ENCODE data around the gene MKX.
A peak's percentile ranks its signal among the peaks of the same experiment; 100 is the strongest.

Gene MKX

DNA sequence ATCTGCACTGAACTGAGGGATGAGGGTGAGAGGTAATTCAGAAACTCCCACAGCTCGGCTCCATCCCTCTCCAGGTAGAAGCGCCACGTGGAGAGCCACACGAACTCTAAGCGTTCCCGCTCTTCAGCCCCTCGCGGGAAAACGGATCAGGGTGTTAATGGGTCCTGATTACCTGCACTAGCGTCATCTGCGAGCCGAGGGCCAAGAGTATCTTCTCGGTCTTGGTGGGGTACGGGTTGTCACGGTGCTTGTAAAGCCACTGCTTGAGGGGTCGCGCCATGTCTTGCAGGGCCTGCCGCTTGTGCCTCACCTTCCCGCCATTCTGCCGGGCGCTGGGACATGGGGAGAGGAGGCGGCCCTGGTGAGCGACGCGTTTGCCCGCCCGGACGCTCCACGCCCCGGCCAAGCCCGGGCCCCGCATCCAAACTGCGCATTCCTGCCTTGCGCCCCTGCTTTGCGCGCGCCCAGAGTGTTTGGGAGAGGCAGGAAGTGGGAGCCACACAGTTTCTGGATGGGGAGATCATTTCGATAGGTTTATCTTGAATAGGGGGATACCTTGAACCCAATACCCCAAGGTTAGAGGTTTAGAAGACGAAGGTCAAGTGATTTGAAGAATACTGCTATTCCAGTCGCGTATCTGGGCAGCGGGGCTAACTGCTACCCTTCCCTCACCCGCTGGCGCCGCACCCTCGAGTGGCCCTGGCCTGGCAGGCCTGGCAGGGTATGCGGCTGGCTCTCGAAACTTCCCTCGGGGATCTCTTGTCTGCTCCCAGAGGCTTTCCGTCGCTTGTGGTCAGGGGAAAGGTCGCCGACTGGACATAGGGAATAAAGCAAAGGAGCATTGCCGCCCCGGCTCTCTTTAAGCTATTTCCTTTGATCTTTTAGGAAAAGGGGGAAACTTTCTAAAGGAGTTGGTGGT, 4.2 kb downstream of the MKX start:
- DNase-seq: no peak

DNA sequence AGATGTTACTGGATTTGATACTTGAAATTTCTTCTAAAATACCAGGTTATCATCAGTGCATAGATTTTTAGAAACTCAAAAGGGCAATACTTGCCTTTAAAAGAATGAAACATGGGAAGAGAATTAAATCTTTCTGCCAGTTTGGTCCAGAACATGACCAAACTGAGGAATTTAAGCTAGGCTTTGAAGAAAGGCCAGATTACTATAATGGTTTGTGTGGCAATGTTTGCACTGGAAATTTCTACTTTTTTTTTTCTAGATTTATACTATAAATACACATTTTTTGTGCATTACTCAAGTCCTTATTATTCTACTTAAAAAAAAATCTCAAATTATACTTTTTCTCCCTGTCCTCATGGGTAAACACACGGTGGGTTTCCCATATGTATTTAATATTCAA, 9.2 kb downstream of the MKX start:
- no peak for DNase-seq

DNA sequence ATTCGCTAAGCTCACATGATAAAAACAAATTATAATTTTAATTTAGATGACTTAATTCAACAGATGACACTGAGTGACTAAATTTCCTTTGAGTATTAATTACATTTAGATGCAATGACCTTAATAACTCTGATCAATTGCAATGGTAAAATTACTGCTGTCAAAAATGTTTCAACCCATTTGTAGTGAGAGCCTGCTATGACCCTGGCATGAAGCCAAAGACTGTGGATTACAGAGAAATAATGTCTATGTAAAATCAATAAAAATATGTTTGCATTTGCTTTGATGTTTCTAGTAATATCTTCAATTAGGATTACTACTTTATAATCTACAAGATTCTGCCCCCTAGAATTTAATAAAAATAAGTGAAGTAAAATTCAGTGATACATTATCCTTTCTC, 15.6 kb downstream of the MKX start:
- no peak for DNase-seq

DNA sequence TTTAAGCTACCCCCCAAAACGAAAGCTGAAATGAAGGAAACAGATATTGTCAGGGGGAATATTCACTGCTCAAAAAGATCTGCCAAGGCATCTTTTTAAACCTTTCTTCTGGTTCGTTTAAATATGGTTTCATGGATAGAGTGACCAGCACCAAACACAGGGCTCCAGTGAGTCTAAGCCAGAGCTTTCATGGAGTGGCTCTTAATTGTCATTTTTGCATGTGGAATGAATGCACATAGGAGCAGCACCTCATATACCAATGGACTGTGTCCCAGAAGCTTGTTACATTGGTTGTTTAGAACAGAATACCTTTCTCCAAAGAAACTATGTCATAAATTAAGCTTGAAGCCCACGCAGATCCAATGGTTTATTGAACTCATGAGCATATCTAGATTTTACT, 17.3 kb downstream of the MKX start:
- DNase-seq: no peak

DNA sequence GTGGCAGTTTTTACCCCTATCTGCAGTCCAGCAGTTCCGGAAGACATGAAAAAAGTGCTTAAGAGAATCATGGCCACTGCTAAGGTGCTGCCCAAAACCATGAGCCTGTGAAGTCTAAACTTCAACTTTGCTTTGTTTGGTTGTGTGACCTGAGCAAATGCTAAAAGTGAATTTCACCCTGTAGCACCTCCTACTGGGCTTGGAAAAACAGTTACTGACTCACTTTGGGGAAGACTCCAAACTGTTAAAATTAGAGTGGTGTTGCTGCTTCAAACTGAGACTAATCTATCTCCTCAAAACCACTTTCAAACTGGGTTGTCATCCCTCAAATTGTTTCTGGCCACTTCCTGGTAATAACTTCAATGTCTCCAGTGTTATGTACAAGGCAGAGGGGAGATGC, 21.3 kb downstream of the MKX start:
- peak; percentile 8 for DNase-seq

DNA sequence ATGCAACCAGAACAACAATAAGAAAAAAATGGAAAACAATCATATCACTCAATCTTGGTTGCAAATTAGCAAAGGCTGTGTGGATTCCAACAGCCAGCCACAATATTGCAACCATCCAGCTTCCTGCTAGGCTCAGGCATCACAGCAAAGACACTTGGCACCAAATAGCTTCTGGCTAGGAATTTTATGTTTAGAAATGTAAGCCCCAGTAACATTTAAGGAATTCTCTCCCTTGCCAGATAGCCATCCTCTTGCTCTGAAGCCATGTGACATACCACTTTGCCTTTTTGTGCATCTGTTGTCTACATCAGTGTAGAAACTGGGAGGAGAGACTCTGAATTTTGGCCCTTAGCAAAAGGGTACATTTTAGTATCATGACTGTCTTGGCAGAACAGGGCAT, 22.2 kb downstream of the MKX start:
- no peak for DNase-seq

DNA sequence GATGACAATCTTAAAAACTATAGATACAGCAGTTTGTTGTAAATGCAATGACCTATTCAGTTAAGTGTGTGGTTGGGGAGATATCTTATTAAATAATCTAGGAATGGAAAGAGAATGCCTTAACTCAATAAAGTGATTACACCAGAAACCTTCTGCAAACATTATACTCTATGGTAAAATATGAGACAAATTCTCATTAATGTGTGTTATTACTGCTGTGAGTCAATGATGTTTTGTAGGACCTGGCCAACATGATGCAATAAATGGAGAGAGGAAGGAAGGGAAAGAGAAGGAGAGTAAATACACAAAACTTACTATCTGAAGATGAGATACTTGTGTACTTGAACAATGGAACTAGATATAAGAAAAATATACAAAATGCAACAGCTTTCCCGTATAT, 25.1 kb downstream of the MKX start:
- no peak for DNase-seq

DNA sequence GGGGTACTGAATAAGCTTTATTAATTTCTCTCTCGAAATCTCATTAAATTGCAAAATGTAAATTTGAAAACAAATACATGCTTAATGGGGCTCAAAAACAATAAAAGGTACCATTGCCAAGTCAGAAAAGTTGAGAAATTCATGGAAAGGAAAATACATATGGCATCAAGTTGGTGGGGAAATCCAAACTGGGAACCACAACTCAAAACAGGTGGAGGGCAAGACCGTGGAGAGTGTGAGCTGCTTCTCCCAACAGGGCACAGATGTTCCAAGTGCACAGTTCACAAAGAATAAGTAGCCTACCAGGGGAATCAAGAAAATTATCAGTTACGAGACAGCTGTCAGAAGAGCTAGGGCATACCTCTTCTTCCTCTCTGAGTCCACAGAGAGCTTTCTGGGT, 26.6 kb downstream of the MKX start:
- DNase-seq: no peak

DNA sequence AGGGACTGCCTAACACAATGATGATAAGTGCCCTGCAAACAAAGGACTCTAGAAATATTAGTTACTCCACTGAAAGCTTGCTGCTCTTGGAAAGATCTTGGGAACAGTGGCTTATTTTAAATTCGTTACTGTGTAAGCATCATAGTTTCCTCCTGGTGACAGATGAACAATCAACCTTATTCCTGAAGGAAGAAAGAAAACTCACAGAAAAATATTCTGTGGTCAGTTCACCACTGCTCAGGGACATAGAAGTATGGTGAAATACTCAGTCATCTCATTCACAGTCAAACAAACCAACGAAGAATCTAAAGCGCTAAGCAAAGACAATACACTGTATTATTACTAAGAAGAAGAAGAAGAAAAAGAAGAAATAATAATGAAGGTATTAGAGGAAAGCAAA, 27.8 kb downstream of the MKX start:
- DNase-seq: no peak

DNA sequence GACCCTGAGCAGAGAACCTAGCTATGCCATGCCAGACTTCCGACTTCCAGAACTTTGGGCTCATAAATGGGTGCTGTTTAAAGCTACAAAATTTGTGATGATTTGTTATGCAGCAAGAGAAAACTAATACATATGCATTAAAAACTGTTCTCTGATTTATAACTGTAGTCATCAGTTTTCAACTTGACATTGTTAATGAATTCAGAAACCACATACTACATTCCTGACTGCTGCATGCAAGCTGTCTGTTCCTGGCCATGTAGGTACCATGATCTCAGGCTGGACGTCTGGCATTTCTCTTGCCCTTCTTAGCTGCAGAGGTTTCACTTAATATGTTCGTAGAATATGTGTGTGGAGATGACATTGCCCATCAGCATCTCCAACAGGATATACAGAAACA, 28.4 kb downstream of the MKX start:
- no peak for DNase-seq

DNA sequence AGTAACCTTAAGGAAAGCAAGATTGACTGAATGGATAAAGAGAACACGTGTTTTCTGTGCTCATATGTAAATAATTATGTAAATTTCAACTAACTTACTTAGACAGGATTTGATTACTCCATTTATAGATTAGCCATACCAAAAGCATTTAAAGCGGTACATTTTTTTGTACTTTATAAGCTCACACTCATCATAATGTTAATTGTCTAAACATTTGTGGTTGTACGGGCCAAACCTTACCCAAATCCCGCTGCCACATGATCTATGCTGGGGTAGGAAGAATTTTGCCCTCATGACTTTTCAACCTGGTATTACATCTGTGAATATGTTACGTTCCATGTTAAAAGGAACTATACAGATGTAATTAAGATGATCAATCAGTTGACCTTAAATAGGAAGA, 29.1 kb downstream of the MKX start:
- no peak for DNase-seq

DNA sequence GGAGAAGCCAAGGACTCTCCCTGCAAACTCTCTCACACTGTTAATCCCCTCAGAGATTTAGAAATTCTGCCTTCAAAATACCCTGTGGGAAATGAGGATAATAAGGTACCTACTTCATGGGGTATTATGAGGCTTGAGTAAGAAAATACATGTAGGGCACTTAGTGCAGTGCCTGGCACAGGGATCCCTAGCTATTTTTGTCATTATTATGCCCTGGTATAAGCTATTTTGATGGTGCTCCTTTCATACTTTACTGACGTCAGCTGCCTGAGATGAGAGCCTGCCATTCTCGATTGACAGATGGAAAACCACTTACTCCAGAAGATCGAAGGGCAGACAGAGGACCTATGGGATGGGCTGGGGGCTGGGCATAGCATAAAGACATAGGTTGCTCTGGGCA, 30.1 kb downstream of the MKX start:
- DNase-seq: no peak

DNA sequence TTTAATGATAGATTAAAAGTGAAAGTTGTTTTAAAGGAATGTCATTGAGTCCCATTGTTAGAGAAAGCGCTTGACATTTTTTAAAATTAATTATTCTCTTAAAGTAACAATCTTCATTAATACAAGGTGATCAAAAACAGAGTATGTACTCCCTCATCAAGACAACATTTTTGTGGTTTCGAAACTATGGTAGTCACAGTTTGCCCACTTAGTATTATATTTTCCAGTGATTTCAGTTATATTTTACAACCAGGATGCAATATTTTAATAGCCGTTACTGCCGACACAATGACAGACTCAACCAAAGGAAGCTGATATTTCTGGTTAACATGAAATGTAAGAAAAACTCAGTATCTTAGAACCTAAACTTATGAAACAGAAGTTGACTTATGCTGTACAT, 31.3 kb downstream of the MKX start:
- DNase-seq: no peak

DNA sequence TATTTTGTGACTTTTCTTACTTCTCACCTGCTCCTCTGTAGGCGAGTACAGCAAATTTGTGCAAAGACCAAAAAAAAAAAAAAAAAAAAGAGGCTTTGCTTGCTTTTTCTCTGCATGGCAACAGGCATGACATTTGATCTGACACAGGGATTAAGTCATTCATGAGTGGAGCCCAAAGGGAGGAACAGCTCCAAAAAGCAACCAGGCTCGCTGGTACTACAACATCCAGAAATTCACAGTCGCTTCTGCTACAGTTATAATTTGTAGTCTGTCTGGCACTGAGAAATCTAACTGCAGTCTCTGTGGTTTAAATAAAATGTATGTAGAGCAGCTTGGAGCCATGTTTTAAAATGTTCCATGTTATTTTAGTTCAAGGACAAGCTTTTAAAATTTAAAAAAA, 31.7 kb downstream of the MKX start:
- no peak for DNase-seq

DNA sequence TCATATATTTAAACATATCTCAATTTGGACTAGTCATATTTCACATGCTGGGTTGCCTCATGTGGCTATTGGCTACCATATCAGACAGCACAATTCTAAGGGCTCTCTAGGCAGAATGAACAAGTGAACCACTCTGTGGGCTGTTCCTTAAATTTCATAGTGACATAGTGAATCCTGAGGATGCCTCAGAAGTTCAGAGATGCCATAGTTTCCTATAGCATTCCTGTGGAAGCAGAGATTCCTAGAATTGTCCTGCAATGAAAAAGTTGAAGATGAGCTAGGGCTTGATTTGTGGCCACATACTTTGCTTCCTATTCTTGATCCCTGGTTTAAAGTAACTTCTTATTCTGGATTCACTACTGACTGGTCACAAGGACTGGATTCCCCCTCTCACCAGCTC, 35.6 kb downstream of the MKX start:
- DNase-seq: no peak

DNA sequence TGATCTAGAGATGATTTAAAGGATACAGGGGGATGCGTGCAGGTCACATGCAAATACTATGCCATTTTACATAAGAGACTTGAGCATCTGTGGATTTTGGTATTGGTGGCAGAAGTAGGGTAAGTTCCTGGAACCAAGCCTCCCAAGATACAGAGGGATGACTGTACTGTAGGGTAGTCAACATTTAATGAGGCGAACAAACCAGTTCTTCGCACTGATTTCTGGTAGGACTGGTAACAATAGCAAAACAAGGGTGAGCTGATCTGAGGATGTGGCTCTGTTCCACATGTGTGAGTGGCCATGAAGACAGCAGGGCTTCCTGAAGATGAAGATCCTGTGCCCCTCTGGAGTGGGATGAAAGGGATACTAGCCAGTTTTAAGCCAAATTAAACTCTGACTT, 36.3 kb downstream of the MKX start:
- no peak for DNase-seq

DNA sequence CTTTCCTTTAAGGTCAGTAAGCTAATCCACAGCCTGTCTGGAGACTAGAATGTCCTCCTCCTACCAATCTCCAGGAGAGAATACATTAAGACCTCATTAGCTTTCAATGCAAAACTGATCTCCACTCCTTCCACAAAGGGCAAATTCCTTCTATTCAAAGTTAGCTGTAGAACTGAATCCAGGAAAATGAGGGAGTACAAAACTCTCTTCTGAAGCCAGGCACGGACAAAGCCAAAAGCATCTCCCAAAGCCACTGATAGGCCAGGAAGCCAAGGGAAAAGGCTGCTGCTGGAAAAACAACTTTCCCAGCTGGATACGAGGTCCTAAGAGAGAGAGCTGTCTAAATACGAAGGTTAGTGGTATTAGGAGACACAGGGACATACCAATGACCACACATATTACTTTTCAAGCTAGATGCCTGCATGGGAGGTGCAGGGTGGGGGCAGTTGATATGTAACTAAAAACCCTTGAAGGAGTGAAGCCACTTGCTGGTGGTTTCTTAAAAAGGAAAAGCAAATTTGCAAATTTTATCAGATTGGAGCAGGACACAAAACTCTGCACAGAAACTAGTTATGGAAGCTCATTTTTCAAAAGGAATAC, 43.6 kb downstream of the MKX start:
- no peak for DNase-seq

DNA sequence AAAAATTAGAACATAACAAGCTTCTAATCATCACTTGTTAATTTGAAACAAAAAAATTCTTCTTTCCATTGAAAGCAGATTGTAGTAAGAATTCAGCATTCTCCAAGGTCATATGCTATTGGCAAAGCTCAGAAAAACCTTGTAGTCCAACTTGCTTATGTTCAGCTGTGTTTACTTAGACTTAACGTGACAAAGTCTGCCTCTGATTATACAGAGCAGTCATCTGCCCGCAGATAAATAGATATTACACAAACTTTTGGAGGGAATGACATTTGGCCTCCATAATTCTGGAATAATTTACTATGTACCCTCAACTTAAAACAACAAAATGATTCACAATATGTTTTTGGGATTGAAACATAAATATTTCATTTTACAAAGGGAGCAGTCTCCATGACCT, 45.8 kb downstream of the MKX start:
- DNase-seq: no peak

DNA sequence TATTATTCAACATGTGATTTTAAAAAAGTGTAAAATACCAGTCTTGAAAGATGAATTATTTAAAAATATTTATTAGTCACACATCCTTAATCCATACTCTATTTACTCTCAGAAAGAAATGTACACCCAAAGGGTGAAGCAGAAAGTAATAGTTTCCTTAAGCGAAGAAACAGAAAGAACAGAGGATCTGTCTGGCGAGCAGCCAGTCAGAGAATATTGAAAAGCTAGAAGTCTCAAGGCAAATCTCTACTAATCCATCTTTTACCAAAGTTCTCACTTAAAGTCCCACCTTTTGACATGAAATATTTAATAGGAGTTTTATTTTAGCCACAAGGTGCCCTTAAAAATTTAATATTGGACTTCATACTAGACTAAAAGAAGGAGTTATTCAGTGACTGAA, 46.7 kb downstream of the MKX start:
- no peak for DNase-seq

DNA sequence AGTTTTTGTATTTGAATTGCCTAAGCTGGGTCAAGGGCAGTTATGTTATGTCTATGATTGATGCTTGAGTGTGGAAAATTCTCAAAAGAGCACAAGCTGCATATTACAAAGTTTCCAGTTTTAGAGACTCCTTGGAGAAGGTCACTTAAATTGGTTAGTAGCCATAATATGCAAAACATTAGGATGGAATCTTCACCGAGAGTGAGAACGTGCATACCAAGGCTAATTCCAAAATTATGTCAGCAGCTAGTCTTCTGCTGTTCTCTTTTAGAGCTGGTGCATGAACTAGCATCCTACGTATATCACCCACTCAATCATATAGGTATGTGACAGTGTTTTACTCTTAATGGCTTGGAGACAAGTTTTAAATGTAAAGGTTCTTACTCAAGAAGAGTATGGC, 49.2 kb downstream of the MKX start:
- DNase-seq: no peak

DNA sequence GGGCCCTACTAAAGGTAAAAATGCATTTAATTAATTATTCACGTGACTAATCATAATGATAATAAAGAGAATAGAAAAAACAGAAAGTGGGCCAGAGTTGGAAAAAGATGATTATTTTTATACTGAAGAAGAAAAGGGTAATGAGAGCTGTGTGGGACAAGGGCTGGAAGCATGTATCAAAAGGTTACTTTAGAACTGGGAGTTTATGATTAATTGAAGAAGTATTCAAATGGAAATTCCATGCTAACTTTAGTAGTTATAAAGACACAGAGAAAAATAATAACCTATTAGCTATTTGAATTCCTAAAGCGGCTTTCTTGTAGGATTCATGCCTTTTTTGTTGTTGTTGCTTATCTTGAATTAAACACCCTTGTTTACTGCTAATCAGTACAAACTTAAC, 49.9 kb downstream of the MKX start:
- DNase-seq: no peak

DNA sequence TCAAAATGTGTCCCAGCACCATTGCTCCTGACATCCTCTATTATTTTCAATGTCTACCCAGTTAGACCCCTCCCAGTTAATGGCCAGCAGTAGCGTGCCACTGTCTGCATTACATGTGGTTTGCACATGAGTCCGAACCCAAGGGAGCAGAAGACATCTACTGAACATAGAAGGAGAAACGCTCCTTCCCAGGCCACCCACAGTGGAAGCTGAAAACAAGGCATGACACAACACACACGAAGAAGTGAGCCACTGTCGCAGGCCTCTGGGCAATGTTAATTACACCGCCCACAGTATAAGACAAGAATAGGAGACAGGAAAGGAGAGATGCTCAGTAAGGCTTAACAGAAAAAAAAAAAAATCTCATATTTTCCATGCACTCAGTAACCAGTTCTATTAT, 50.5 kb downstream of the MKX start:
- no peak for DNase-seq

DNA sequence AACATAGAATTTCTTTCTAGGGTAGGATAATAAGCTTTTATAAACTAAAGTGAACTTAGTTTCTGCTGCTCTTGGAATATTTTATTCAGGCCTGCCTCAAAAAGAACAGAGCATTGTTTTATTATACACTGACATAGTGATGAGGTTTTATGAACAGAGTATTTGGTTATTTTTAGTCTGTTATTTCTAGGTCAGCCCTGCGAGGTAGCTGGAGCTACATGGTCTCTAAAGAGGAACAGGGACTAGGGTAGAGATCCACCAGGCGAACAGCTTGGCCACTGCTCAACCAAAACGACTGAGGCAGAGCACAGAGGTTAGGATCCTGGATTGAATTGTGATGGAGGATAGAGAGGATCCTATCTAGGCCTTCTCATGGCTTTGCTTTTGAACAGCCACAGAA, 53.0 kb downstream of the MKX start:
- DNase-seq: no peak

DNA sequence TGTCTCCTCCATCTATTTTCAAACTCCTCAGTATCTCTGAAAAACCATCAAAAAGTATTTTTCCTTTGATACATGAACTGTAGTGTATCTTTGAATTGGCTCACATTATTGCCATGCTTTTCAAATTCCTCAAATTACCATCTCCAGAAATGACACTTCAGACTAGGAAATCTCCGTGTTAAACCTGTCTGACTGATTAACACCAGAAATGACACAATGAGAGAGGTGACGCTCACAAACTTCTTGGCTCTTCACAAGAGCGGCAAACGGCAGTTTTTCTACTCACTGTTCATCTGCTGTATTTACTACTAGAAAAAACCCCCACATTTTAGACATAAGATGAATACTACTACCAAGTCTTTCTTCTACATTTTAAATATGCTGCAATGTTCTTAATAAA, 56.6 kb downstream of the MKX start:
- DNase-seq: no peak

DNA sequence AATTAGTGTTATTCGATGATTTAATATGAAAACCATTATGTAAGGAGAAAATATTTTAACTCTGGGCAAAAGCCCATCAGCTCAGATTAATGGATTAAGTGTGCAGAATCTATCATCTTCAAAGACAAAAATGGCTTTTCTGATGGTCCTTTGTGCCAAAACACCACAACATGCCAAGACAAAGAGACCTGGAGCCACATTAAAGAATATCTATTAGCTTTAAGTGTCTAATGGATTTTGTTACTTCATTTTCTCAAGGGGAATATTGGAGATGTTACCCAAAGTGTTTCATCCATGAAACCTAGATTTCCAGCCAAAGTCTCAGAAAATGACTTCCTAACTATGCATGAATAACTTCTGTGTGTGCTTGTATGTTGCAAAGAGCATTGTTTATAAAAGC, 57.3 kb downstream of the MKX start:
- DNase-seq: no peak

All from hematopoietic multipotent progenitor cell treated with erythropoietin and hydrocortisone succinate and interleukin-3 and kit ligand, for 6 days (in vitro differentiated cells).